ENCODE measurements around the gene MOV10.

Gene MOV10

GRCh38 chr1:112700290-112701226 lies 26.1 kb downstream of the MOV10 start:
- H3K36me3 ChIP-seq (ENCODE audit: control insufficient read depth in 2 of 2, insufficient read depth in 1 of 2, low read length in 2 of 2), result peaks cover 2 to 81% of the 10 kb centered on the region in 2 experiments; a peak in 2 of 3 replicates
- CTCF ChIA-PET, result interaction anchor here (1.0 to 2.0 kb wide), 3 partner anchors 11 to 38 kb away, joined by 3 to 5 read pairs (median 3); no protein-coding TSS in a partner anchor
- POLR2A ChIA-PET, result interaction anchor here (0.9 to 9.8 kb wide), 4 partner anchors 14 to 305 kb away, joined by 3 to 91 read pairs (median 7); partner anchors contain the start of genes CAPZA1, CTTNBP2NL, MOV10 and PPM1J
- peaks cover 19% of the 10 kb centered on the region for H3K4me1 ChIP-seq (ENCODE audit: control insufficient read depth, insufficient read depth, low read length)
- no peak overlapping the region for H3K4me3 ChIP-seq (ENCODE audit: low read depth, low read length)
- H3K27ac ChIP-seq (ENCODE audit: extremely low read depth, low read depth, low read length), result peak overlapping the region; percentile 53
- no peaks in the 10 kb centered on the region for H3K9me3 ChIP-seq (ENCODE audit: control insufficient read depth, insufficient read depth, low read depth, low read length)
- TF ChIP-seq ZNF488 (tag by site-specific recombination; IDR thresholded peaks at IDR 0.05) (no peak), ZNF677 (tag by site-specific recombination; IDR thresholded peaks at IDR 0.05) (no peak; the same call in 1 of the 2 replicates), AEBP2 (tag by site-specific recombination; IDR thresholded peaks at IDR 0.05; ENCODE audit: borderline replicate concordance) (no peak), ZNF184 (tag by site-specific recombination; IDR thresholded peaks at IDR 0.05) (peak; percentile 96), FEZF1 (tag by site-specific recombination; IDR thresholded peaks at IDR 0.05) (0 out of 2 replicates have a peak, but pooled peaks have one; percentile 22), ZNF639 (tag by site-specific recombination; IDR thresholded peaks at IDR 0.05) (peak; percentile 83; the same call in 1 of the 2 replicates), ZNF2 (tag by site-specific recombination; IDR thresholded peaks at IDR 0.05) (peak; percentile 69; the same call in 1 of the 2 replicates), PRDM1 (tag by site-specific recombination; IDR thresholded peaks at IDR 0.05) (no peak; the same call in 1 of the 2 replicates), ZNF18 (tag by site-specific recombination; IDR thresholded peaks at IDR 0.05) (no peak), ZNF529 (tag by site-specific recombination; IDR thresholded peaks at IDR 0.05; ENCODE audit: insufficient replicate concordance) (no peak), ZBTB26 (tag by site-specific recombination; optimal IDR thresholded peaks at IDR 0.05) (peak; percentile 9), ZNF777 (tag by site-specific recombination; IDR thresholded peaks at IDR 0.05; ENCODE audit: borderline replicate concordance) (no peak), ZNF837 (tag by site-specific recombination; IDR thresholded peaks at IDR 0.05) (no peak), ZNF223 (tag by site-specific recombination; IDR thresholded peaks at IDR 0.05) (no peak), ZNF23 (tag by site-specific recombination; IDR thresholded peaks at IDR 0.05; ENCODE audit: borderline replicate concordance) (no peak), ZXDB (tag by site-specific recombination; IDR thresholded peaks at IDR 0.05) (peak; percentile 92), HIC1 (tag by site-specific recombination; IDR thresholded peaks at IDR 0.05) (peak; percentile 99), ZFP37 (tag by site-specific recombination; IDR thresholded peaks at IDR 0.05) (peak; percentile 91), ZNF776 (tag by site-specific recombination; IDR thresholded peaks at IDR 0.05; ENCODE audit: borderline replicate concordance) (no peak), ZNF354C (tag by site-specific recombination; IDR thresholded peaks at IDR 0.05; ENCODE audit: borderline replicate concordance, low read depth) (no peak), ZBTB8A (tag by site-specific recombination; IDR thresholded peaks at IDR 0.05) (peak; percentile 81), ZNF292 (tag by site-specific recombination; IDR thresholded peaks at IDR 0.05; ENCODE audit: borderline replicate concordance, low read depth) (no peak), ZNF239 (tag by site-specific recombination; IDR thresholded peaks at IDR 0.05) (no peak), ZNF174 (tag by site-specific recombination; IDR thresholded peaks at IDR 0.05) (no peak), HOXC10 (CRISPR knock-in tag; IDR thresholded peaks at IDR 0.05) (no peak), ZSCAN30 (tag by site-specific recombination; IDR thresholded peaks at IDR 0.05) (peak; percentile 76), ZNF248 (tag by site-specific recombination; IDR thresholded peaks at IDR 0.05) (no peak), ZNF211 (tag by site-specific recombination; IDR thresholded peaks at IDR 0.05; ENCODE audit: low read depth) (no peak)
